Panc1 (cell line): ENCODE data around the gene ACSS1. TPM values are rescaled to one million over a fixed set of nuclear protein-coding genes. Genes with fewer than 3 reads are reported as not detected.

Experiments
- ATAC-seq: fragments of 200-7000 bp; cut with Tn5 transposase; 2 replicates; pipeline ENCODE4 v1.9.1; 2020; ENCODE audit warnings: mild to moderate bottlenecking, moderate library complexity
- BruUV-seq: library from RNA; stranded (reverse); fragments of 400-500 nt; replicated peaks from 2 replicates; lab custom pipeline; 2021; lab: Mats Ljungman, UMichigan
- CTCF ChIA-PET: fragments of 300-600 bp; sonication (Branson Sonifier 250); formaldehyde crosslinking; loops from one replicate; lab custom pipeline; 2022; ENCODE audit warnings: antibody characterized with exemption; lab: Charles Lee
- POLR2A ChIA-PET: fragments of 300-600 bp; sonication (Branson Sonifier 250); formaldehyde crosslinking; loops from one replicate; lab custom pipeline; 2022; ENCODE audit warnings: antibody characterized with exemption; lab: Charles Lee
- DNase-seq: peaks from one replicate; pipeline ENCODE4 v3.0.0-alpha.2; 2010; ENCODE audit warnings: low read depth, low spot score
- H3K27ac ChIP-seq: 2 replicates; pipeline ENCODE4 v1.5.1; 2011; ENCODE audit warnings: mild to moderate bottlenecking, low read length, inconsistent platforms
- H3K27me3 ChIP-seq: fragments of 200-500 bp; sonication (Bioruptor generic); 2 replicates; pipeline ENCODE4 v1.6.0; 2014; ENCODE audit warnings: low read length, inconsistent platforms; ENCODE audit not compliant: control insufficient read depth, insufficient read depth
- H3K36me3 ChIP-seq: fragments of 200-500 bp; sonication (Bioruptor generic); 2 replicates; pipeline ENCODE4 v1.5.1; 2014; ENCODE audit warnings: inconsistent platforms, mild to moderate bottlenecking, low read length, moderate library complexity; ENCODE audit not compliant: control insufficient read depth, insufficient read depth
- H3K4me1 ChIP-seq: 2 replicates; pipeline ENCODE4 v1.5.1; 2011; ENCODE audit warnings: inconsistent platforms, mild to moderate bottlenecking, low read length, moderate library complexity; ENCODE audit not compliant: control insufficient read depth, insufficient read depth
- H3K4me3 ChIP-seq, 2 experiments: 2 replicates each; pipeline ENCODE4 v1.5.1; 2011 to 2012; ENCODE audit warnings: low read depth in 2 of 2, low read length in 2 of 2, mild to moderate bottlenecking in 2 of 2, inconsistent platforms in 1 of 2, moderate library complexity in 1 of 2
- H3K9me3 ChIP-seq: fragments of 200-500 bp; sonication (Bioruptor generic); 2 replicates; pipeline ENCODE4 v1.5.1; 2014; ENCODE audit warnings: low read depth, mild to moderate bottlenecking, inconsistent platforms, low read length, moderate library complexity; ENCODE audit not compliant: control insufficient read depth, insufficient read depth
- CTCF ChIP-seq: fragments of 450-650 bp; IDR thresholded peaks from 2 replicates; pipeline ENCODE4 v1.5.1; 2017; ENCODE audit warnings: mild to moderate bottlenecking
- POLR2AphosphoS5 ChIP-seq: IDR thresholded peaks from 2 replicates; pipeline ENCODE4 v1.6.1; 2012; ENCODE audit warnings: mild to moderate bottlenecking, low read depth, low read length, moderate library complexity
- REST ChIP-seq, 2 experiments: IDR thresholded peaks; 2 replicates each; pipeline ENCODE4 v1.6.1; 2011 to 2012; ENCODE audit warnings: low read depth in 2 of 2, control low read depth in 1 of 2, low read length in 1 of 2, mild to moderate bottlenecking in 1 of 2, moderate library complexity in 1 of 2; ENCODE audit not compliant: insufficient read depth in 1 of 2
- SIN3A ChIP-seq: IDR thresholded peaks from 2 replicates; pipeline ENCODE4 v1.6.1; 2012; ENCODE audit warnings: low read depth, mild to moderate bottlenecking, low read length, moderate library complexity, borderline replicate concordance; ENCODE audit not compliant: insufficient read depth
- TCF7L2 ChIP-seq: IDR thresholded peaks from 2 replicates; pipeline ENCODE4 v1.6.1; 2011; ENCODE audit warnings: mild to moderate bottlenecking, low read depth, low read length, inconsistent platforms
- in situ Hi-C: cut with HindIII; loops from 2 replicates; pipeline ENCODE4 v1.10.0; 2016; ENCODE audit warnings: low sequenced_read_pairs, low pct_unique_long_range_greater_than_20kb
- intact Hi-C: fragments of 100-400 bp; cut with micrococcal nuclease; formaldehyde crosslinking; loops from one replicate; pipeline ENCODE4 v1.10.0; 2022; ENCODE audit not compliant: unreplicated experiment
- total RNA-seq: library from RNA; stranded (reverse); gene quantifications from one replicate; pipeline ENCODE4 v1.2.1, GENCODE V29; 2021; ENCODE audit not compliant: unreplicated experiment

Gene ACSS1
- total RNA-seq, 1 experiment from 2014 or later: 32.2 TPM

- TF ChIP-seq CTCF: no peak
- no peak for TF ChIP-seq TCF7L2
- no peak for TF ChIP-seq POLR2AphosphoS5
- no peak for TF ChIP-seq SIN3A
- no peak for TF ChIP-seq REST (IDR thresholded peaks at IDR 0.05; ENCODE audit: insufficient read depth in 1 of 2, low read depth in 2 of 2, low read length in 1 of 2)
- H3K4me3 ChIP-seq: no peak overlapping the region
- no peak for ATAC-seq
- ChIA-PET CTCF (no interaction called here), POLR2A (no interaction called here)
- H3K27me3 ChIP-seq: no peaks in the 10 kb centered on the region
- H3K4me1 ChIP-seq: no peaks in the 10 kb centered on the region
- H3K27ac ChIP-seq: no peak overlapping the region
- H3K9me3 ChIP-seq: no peaks in the 10 kb centered on the region; the same call in 1 of the 2 replicates
- no peak for DNase-seq
- in situ Hi-C loops (no loop called here), intact Hi-C loops (no loop called here)
- no TSS peak for BruUV-seq
- H3K36me3 ChIP-seq: peaks cover 13% of the 10 kb centered on the region
Measured at GRCh38 chr20:24970754-24971153, 87.2 kb downstream of the ACSS1 start.

- ATAC-seq (no peak), DNase-seq (no peak)
- Histone ChIP-seq H3K4me3 (no peak overlapping the region), H3K36me3 (peaks cover 13% of the 10 kb centered on the region), H3K27me3 (no peaks in the 10 kb centered on the region), H3K4me1 (no peaks in the 10 kb centered on the region), H3K9me3 (no peaks in the 10 kb centered on the region), H3K27ac (no peak overlapping the region)
- in situ Hi-C loops (no loop called here), intact Hi-C loops (no loop called here)
- no peak for TF ChIP-seq REST (IDR thresholded peaks at IDR 0.05; ENCODE audit: insufficient read depth in 1 of 2, low read depth in 2 of 2, low read length in 1 of 2)
- TF ChIP-seq POLR2AphosphoS5: no peak
- TF ChIP-seq TCF7L2: no peak
- no peak for TF ChIP-seq CTCF
- TF ChIP-seq SIN3A: no peak
- BruUV-seq: no TSS peak
- ChIA-PET CTCF (no interaction called here), POLR2A (no interaction called here)
Measured at GRCh38 chr20:24970030-24970553, 87.8 kb downstream of the ACSS1 start.
